ENCODE measurements around the gene HACD2.

- TF ChIP-seq CTCF (IDR thresholded peaks at IDR 0.05), result no peak
- TF ChIP-seq POLR2A (IDR thresholded peaks at IDR 0.05), result no peak
Observed at GRCh38 chr3:123633530-123633929, 48.7 kb upstream of the HACD2 start.

Data from testis (tissue), 2 donors.